PC-3 (cell line): ENCODE results near the gene GALNT18. TPM values are rescaled to one million over a fixed set of nuclear protein-coding genes. Genes with fewer than 3 reads are reported as not detected.

Experiments
- ATAC-seq: fragments of 200-7000 bp; cut with Tn5 transposase; 2 replicates; pipeline ENCODE4 v1.9.1; 2020; ENCODE audit warnings: mild to moderate bottlenecking, moderate library complexity
- BruUV-seq: library from RNA; stranded (reverse); fragments of 400-500 nt; replicated peaks from 2 replicates; lab custom pipeline; 2021; lab: Mats Ljungman, UMichigan
- CTCF ChIA-PET: fragments of 300-600 bp; sonication (Branson Sonifier 250); formaldehyde crosslinking; loops from one replicate; lab custom pipeline; 2022; ENCODE audit warnings: antibody characterized with exemption; lab: Charles Lee
- POLR2A ChIA-PET: fragments of 300-600 bp; sonication (Branson Sonifier 250); formaldehyde crosslinking; loops from one replicate; lab custom pipeline; 2022; ENCODE audit warnings: antibody characterized with exemption; ENCODE audit not compliant: unreplicated experiment; lab: Charles Lee
- DNase-seq: peaks from one replicate; pipeline ENCODE4 v3.0.0-alpha.2; 2015
- H2AFZ ChIP-seq: fragments of 300-600 bp; sonication (generic); 2 replicates; pipeline ENCODE4 v1.6.0; 2016; ENCODE audit warnings: antibody characterized with exemption, low read length
- H3F3A ChIP-seq: fragments of 300-600 bp; sonication (generic); one replicate; pipeline ENCODE4 v1.6.0; 2017; ENCODE audit warnings: antibody characterized with exemption, low read length, control low read depth, mild to moderate bottlenecking; ENCODE audit not compliant: unreplicated experiment
- H3K27ac ChIP-seq: fragments of 300-600 bp; sonication (generic); 2 replicates; pipeline ENCODE4 v1.5.1; 2016; ENCODE audit warnings: mild to moderate bottlenecking, low read length
- H3K27me3 ChIP-seq: fragments of 300-600 bp; sonication (generic); 2 replicates; pipeline ENCODE4 v1.6.1; 2016; ENCODE audit warnings: low read length, mixed read lengths
- H3K36me3 ChIP-seq: fragments of 300-600 bp; sonication (generic); 2 replicates; pipeline ENCODE4 v1.6.1; 2016; ENCODE audit warnings: low read depth, mixed run types, low read length, mixed read lengths
- H3K4me1 ChIP-seq: fragments of 300-600 bp; sonication (generic); 2 replicates; pipeline ENCODE4 v1.5.1; 2016; ENCODE audit warnings: low read length; ENCODE audit not compliant: insufficient read depth
- H3K4me2 ChIP-seq: fragments of 300-600 bp; sonication (generic); 2 replicates; pipeline ENCODE4 v1.6.0; 2016; ENCODE audit warnings: low read length
- H3K4me3 ChIP-seq: fragments of 300-600 bp; sonication (generic); 2 replicates; pipeline ENCODE4 v1.5.1; 2016; ENCODE audit warnings: mild to moderate bottlenecking, low read length, mixed read lengths
- H3K79me2 ChIP-seq: fragments of 300-600 bp; sonication (generic); 2 replicates; pipeline ENCODE4 v1.6.1; 2017; ENCODE audit warnings: low read length, mixed read lengths
- H3K9ac ChIP-seq: fragments of 300-600 bp; sonication (generic); 2 replicates; pipeline ENCODE4 v1.6.0; 2016; ENCODE audit warnings: mild to moderate bottlenecking, low read length
- H3K9me2 ChIP-seq: fragments of 300-600 bp; sonication (generic); replicated peaks from 2 replicates; pipeline ENCODE4 v1.6.1; 2016; ENCODE audit warnings: mixed run types, low read length, mixed read lengths
- H3K9me3 ChIP-seq: fragments of 300-600 bp; sonication (generic); 2 replicates; pipeline ENCODE4 v1.6.1; 2016; ENCODE audit warnings: low read length, mixed read lengths
- H4K20me1 ChIP-seq: fragments of 300-600 bp; sonication (generic); 2 replicates; pipeline ENCODE4 v1.6.1; 2016; ENCODE audit warnings: low read length, mixed read lengths
- CTCF ChIP-seq: fragments of 300-600 bp; sonication (generic); conservative IDR thresholded peaks from 2 replicates; pipeline ENCODE4 v1.5.1; 2017; ENCODE audit warnings: antibody characterized with exemption, low read depth, mild to moderate bottlenecking, low read length
- EZH2 ChIP-seq: fragments of 300-600 bp; sonication (generic); IDR thresholded peaks from one replicate; pipeline ENCODE4 v1.6.1; 2017; ENCODE audit warnings: antibody characterized with exemption, mild to moderate bottlenecking, low read length; ENCODE audit not compliant: unreplicated experiment
- EZH2phosphoT487 ChIP-seq: fragments of 300-600 bp; sonication (generic); IDR thresholded peaks from 2 replicates; pipeline ENCODE4 v1.6.1; 2018; ENCODE audit warnings: mild to moderate bottlenecking, antibody characterized with exemption, low read length, borderline replicate concordance
- intact Hi-C: fragments of 100-400 bp; cut with micrococcal nuclease; formaldehyde crosslinking; loops from 2 replicates; pipeline ENCODE4 v1.9.0; 2023
- total RNA-seq: library from RNA; depleted of rRNA; stranded (reverse); fragments of >200 nt; gene quantifications from 2 replicates; pipeline ENCODE4 v1.2.3, GENCODE V29; 2014

GALNT18 gene
- total RNA-seq, 1 experiment from 2014 or later, result 34.5 TPM

- CTCF ChIA-PET, result no interaction called here
- H3K9me3 ChIP-seq, result no peaks in the 10 kb centered on the region
- BruUV-seq, result no TSS peak
- no peak overlapping the region for H2AFZ ChIP-seq
- POLR2A ChIA-PET, result no interaction called here
- no peaks in the 10 kb centered on the region for H3F3A ChIP-seq
- H3K36me3 ChIP-seq, result no peaks in the 10 kb centered on the region
- no peak overlapping the region for H3K9ac ChIP-seq
- intact Hi-C loops, result loop anchor here (10.0 kb wide), 1 partner anchor 107 kb away; no protein-coding TSS in a partner anchor
- peaks cover 41% of the 10 kb centered on the region for H3K4me1 ChIP-seq
- H3K9me2 ChIP-seq, result no peaks in the 10 kb centered on the region
- no peak for ATAC-seq
- no peak overlapping the region for H3K27ac ChIP-seq
- H3K27me3 ChIP-seq, result no peaks in the 10 kb centered on the region
- no peak for TF ChIP-seq EZH2
- TF ChIP-seq EZH2phosphoT487, result no peak
- TF ChIP-seq CTCF, result no peak
- no peak overlapping the region for H3K4me3 ChIP-seq
- H3K4me2 ChIP-seq, result no peak overlapping the region
- no peaks in the 10 kb centered on the region for H4K20me1 ChIP-seq
- peaks cover 95% of the 10 kb centered on the region for H3K79me2 ChIP-seq
- DNase-seq, result no peak
Measured at GRCh38 chr11:11611381-11611780, 10.4 kb downstream of the GALNT18 start.

GRCh38 chr11:11608783-11609232, 13.0 kb downstream of the GALNT18 start:
- ATAC-seq (peak; percentile 42), DNase-seq (peak; percentile 77)
- Histone ChIP-seq H3K36me3 (no peaks in the 10 kb centered on the region), H3F3A (no peaks in the 10 kb centered on the region), H3K9ac (no peak overlapping the region), H4K20me1 (no peaks in the 10 kb centered on the region), H3K27me3 (no peaks in the 10 kb centered on the region), H3K4me1 (peaks cover 46% of the 10 kb centered on the region), H3K9me2 (no peaks in the 10 kb centered on the region), H3K4me2 (peak overlapping the region; percentile 67), H3K79me2 (peaks cover 95% of the 10 kb centered on the region), H3K4me3 (no peak overlapping the region), H3K9me3 (no peaks in the 10 kb centered on the region), H2AFZ (no peak overlapping the region), H3K27ac (peak overlapping the region; percentile 50)
- ChIA-PET CTCF (no interaction called here), POLR2A (interaction anchor here (1.0 kb wide), 1 partner anchor 13 kb away, joined by 5 read pairs; the partner anchor contains the start of gene GALNT18)
- intact Hi-C loops, result no loop called here
- TF ChIP-seq EZH2phosphoT487, result no peak
- no peak for TF ChIP-seq CTCF
- TF ChIP-seq EZH2, result no peak
- no TSS peak for BruUV-seq

- intact Hi-C loops, result no loop called here
- Histone ChIP-seq H3K27me3 (no peaks in the 10 kb centered on the region), H3F3A (no peaks in the 10 kb centered on the region), H3K4me3 (peak overlapping the region; percentile 37; the same call in 1 of the 2 replicates), H3K36me3 (no peaks in the 10 kb centered on the region), H3K4me1 (peaks cover 46% of the 10 kb centered on the region), H3K79me2 (peaks cover 88% of the 10 kb centered on the region), H3K9ac (no peak overlapping the region), H3K27ac (peak overlapping the region; percentile 50), H3K4me2 (peak overlapping the region; percentile 67), H2AFZ (peak overlapping the region; percentile 46; the same call in 1 of the 2 replicates), H3K9me2 (no peaks in the 10 kb centered on the region), H4K20me1 (no peaks in the 10 kb centered on the region), H3K9me3 (no peaks in the 10 kb centered on the region)
- DNase-seq, result peak; percentile 82
- POLR2A ChIA-PET, result no interaction called here
- peak; percentile 90 for ATAC-seq
- BruUV-seq, result no TSS peak
- CTCF ChIA-PET, result no interaction called here
- TF ChIP-seq EZH2phosphoT487, result no peak
- no peak for TF ChIP-seq CTCF
- no peak for TF ChIP-seq EZH2
Measured at GRCh38 chr11:11607772-11608171, 14.0 kb downstream of the GALNT18 start.
